ENCODE data around the gene TMEM245. TPM values are rescaled to one million over a fixed set of nuclear protein-coding genes. Genes with fewer than 3 reads are reported as not detected.

Gene TMEM245
- polyA plus RNA-seq, 3 donors, result 6.9 to 11.3 (median 9.7) TPM

- Histone ChIP-seq H3K36me3 (replicated peaks in 1 of 2; ENCODE audit: control insufficient read depth in 1 of 2, insufficient read depth in 2 of 2, low read length in 2 of 2) (peaks cover 26 to 72% of the 10 kb centered on the region in 2 donors), H3K27me3 (ENCODE audit: control insufficient read depth in 2 of 2, insufficient read depth in 2 of 2, low read length in 2 of 2) (no peaks in the 10 kb centered on the region), H3K27ac (ENCODE audit: low read depth in 1 of 2, low read length in 2 of 2) (no peak overlapping the region), H3K4me1 (ENCODE audit: control insufficient read depth in 1 of 2, insufficient read depth in 2 of 2, low read length in 2 of 2) (no peaks in the 10 kb centered on the region), H3K9ac (ENCODE audit: insufficient read depth, low read length, poor library complexity, severe bottlenecking) (no peak overlapping the region), H3K4me3 (replicated peaks in 1 of 3; ENCODE audit: low read depth in 2 of 3, low read length in 3 of 3) (no peak overlapping the region), H3K4me2 (replicated peaks; ENCODE audit: extremely low read depth, low read length, poor library complexity, severe bottlenecking) (no peak overlapping the region), H3K79me2 (ENCODE audit: insufficient read depth, low read length) (peaks cover 58% of the 10 kb centered on the region), H3K9me3 (replicated peaks in 1 of 2; ENCODE audit: control insufficient read depth in 1 of 2, insufficient read depth in 1 of 2, low read length in 2 of 2) (no peaks in the 10 kb centered on the region), H4K20me1 (ENCODE audit: insufficient read depth, low read length) (peaks cover 49% of the 10 kb centered on the region), H2AFZ (ENCODE audit: insufficient read depth, low read depth, low read length, poor library complexity, severe bottlenecking) (no peak overlapping the region)
- DNase-seq, result no peak
- TF ChIP-seq, protein P1, sequence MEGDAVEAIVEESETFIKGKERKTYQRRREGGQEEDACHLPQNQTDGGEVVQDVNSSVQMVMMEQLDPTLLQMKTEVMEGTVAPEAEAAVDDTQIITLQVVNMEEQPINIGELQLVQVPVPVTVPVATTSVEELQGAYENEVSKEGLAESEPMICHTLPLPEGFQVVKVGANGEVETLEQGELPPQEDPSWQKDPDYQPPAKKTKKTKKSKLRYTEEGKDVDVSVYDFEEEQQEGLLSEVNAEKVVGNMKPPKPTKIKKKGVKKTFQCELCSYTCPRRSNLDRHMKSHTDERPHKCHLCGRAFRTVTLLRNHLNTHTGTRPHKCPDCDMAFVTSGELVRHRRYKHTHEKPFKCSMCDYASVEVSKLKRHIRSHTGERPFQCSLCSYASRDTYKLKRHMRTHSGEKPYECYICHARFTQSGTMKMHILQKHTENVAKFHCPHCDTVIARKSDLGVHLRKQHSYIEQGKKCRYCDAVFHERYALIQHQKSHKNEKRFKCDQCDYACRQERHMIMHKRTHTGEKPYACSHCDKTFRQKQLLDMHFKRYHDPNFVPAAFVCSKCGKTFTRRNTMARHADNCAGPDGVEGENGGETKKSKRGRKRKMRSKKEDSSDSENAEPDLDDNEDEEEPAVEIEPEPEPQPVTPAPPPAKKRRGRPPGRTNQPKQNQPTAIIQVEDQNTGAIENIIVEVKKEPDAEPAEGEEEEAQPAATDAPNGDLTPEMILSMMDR (IDR thresholded peaks at IDR 0.05), result no peak
- Mint-ChIP-seq H3K27me3 (ENCODE audit: low read depth in 3 of 3) (no peaks in the 10 kb centered on the region), H3K27ac (no peak overlapping the region), H3K4me3 (no peak overlapping the region), H3K9me3 (no peaks in the 10 kb centered on the region), H3K4me1 (peaks cover 10% of the 10 kb centered on the region), H3K36me3 (peaks cover 54 to 65% of the 10 kb centered on the region in 2 donors)
- intact Hi-C loops (cut with micrococcal nuclease), result no loop called here
- no CpG with 5 or more reads among the region's 3 CpGs for WGBS (ENCODE audit: insufficient coverage)
These were observed 24.4 kb downstream of the TMEM245 start for GRCh38 chr9:109095321-109095720.

GRCh38 chr9:109094268-109094667 is 25.5 kb downstream of the TMEM245 start:
- no peak overlapping the region for H3K4me2 ChIP-seq (replicated peaks; ENCODE audit: extremely low read depth, low read length, poor library complexity, severe bottlenecking)
- H4K20me1 ChIP-seq (ENCODE audit: insufficient read depth, low read length), result peaks cover 42% of the 10 kb centered on the region
- H3K9me3 Mint-ChIP-seq, result no peaks in the 10 kb centered on the region
- H3K4me1 Mint-ChIP-seq, result peaks cover 10% of the 10 kb centered on the region
- no peaks in the 10 kb centered on the region for H3K9me3 ChIP-seq (replicated peaks in 1 of 2; ENCODE audit: control insufficient read depth in 1 of 2, insufficient read depth in 1 of 2, low read length in 2 of 2)
- TF ChIP-seq, protein P1 (IDR thresholded peaks at IDR 0.05), result no peak
- no peak overlapping the region for H2AFZ ChIP-seq (ENCODE audit: insufficient read depth, low read depth, low read length, poor library complexity, severe bottlenecking)
- H3K79me2 ChIP-seq (ENCODE audit: insufficient read depth, low read length), result peaks cover 47% of the 10 kb centered on the region
- peaks cover 32 to 74% of the 10 kb centered on the region in 2 donors for H3K36me3 ChIP-seq (replicated peaks in 1 of 2; ENCODE audit: control insufficient read depth in 1 of 2, insufficient read depth in 2 of 2, low read length in 2 of 2)
- no peaks in the 10 kb centered on the region for H3K27me3 Mint-ChIP-seq (ENCODE audit: low read depth in 3 of 3)
- no peak overlapping the region for H3K27ac Mint-ChIP-seq
- intact Hi-C loops (cut with micrococcal nuclease), result no loop called here
- H3K36me3 Mint-ChIP-seq, result peaks cover 54 to 67% of the 10 kb centered on the region in 2 donors
- 98% methylated on average over 6 of the region's 6 CpGs for WGBS (ENCODE audit: insufficient coverage)
- no peak overlapping the region for H3K4me3 Mint-ChIP-seq
- no peaks in the 10 kb centered on the region for H3K27me3 ChIP-seq (ENCODE audit: control insufficient read depth in 2 of 2, insufficient read depth in 2 of 2, low read length in 2 of 2)
- H3K4me1 ChIP-seq (ENCODE audit: control insufficient read depth in 1 of 2, insufficient read depth in 2 of 2, low read length in 2 of 2), result no peaks in the 10 kb centered on the region
- H3K27ac ChIP-seq (ENCODE audit: low read depth in 1 of 2, low read length in 2 of 2), result no peak overlapping the region
- H3K9ac ChIP-seq (ENCODE audit: insufficient read depth, low read length, poor library complexity, severe bottlenecking), result no peak overlapping the region
- no peak overlapping the region for H3K4me3 ChIP-seq (replicated peaks in 1 of 3; ENCODE audit: low read depth in 2 of 3, low read length in 3 of 3)
- no peak for DNase-seq

Data from CD14-positive monocyte (primary cell).